Activated T-helper 1 cell treated with anti-CD3 and anti-CD28 coated beads, Interleukin-2, amount 50 U/mL, for 16 hours (primary cell): Measurements from ENCODE around the gene UCK1.

Source experiments
- DNase-seq, 2 donors: peaks; one replicate each; pipeline ENCODE4 v3.0.0-alpha.2; 2020; ENCODE audit warnings: low read depth in 1 of 2, low spot score in 1 of 2

Gene UCK1

GRCh38 chr9:131530920-131531832 lies at the start of gene UCK1:
Gene UCK1 (minus strand): TSS chr9:131531263. CDS start chr9:131531174, 89 bp downstream.
- DNase-seq, result peak; percentile 36 to 65

- no peak for DNase-seq
Observed at GRCh38 chr9:131580358-131580757, 49.3 kb upstream of the UCK1 start.

- no peak for DNase-seq
Observed at GRCh38 chr9:131579789-131580211, 48.7 kb upstream of the UCK1 start.

- peak in 1 of 2 donors; percentile 28 for DNase-seq
Observed at GRCh38 chr9:131578731-131579504, 47.9 kb upstream of the UCK1 start.

- no peak for DNase-seq
Observed at GRCh38 chr9:131578021-131578420, 47.0 kb upstream of the UCK1 start.

- DNase-seq, result no peak
Observed at GRCh38 chr9:131577005-131578000, 46.2 kb upstream of the UCK1 start.

- DNase-seq, result no peak
Observed at GRCh38 chr9:131575946-131576853, 45.1 kb upstream of the UCK1 start.

- no peak for DNase-seq
Observed at GRCh38 chr9:131574730-131575640, 43.9 kb upstream of the UCK1 start.

GRCh38 chr9:131567910-131568309 lies 36.8 kb upstream of the UCK1 start:
- DNase-seq, result no peak

- no peak for DNase-seq
Observed at GRCh38 chr9:131566158-131566557, 35.1 kb upstream of the UCK1 start.

- no peak for DNase-seq
Observed at GRCh38 chr9:131565369-131565768, 34.3 kb upstream of the UCK1 start.

GRCh38 chr9:131562032-131562959 lies 31.2 kb upstream of the UCK1 start:
- no peak for DNase-seq

GRCh38 chr9:131559421-131560000 lies 28.4 kb upstream of the UCK1 start:
- no peak for DNase-seq

GRCh38 chr9:131557855-131558548 lies 26.9 kb upstream of the UCK1 start:
- DNase-seq, result no peak

- no peak for DNase-seq
Observed at GRCh38 chr9:131555841-131556673, 25.0 kb upstream of the UCK1 start.

GRCh38 chr9:131554843-131555351 lies 23.8 kb upstream of the UCK1 start:
- no peak for DNase-seq
